Osteoblast (primary cell): Measurements from ENCODE around the gene COL13A1. TPM values are rescaled to one million over a fixed set of nuclear protein-coding genes. Genes with fewer than 3 reads are reported as not detected.

Experiments
- DNase-seq: peaks from one replicate; pipeline ENCODE4 v3.0.0; 2011; ENCODE audit warnings: low spot score, mixed read lengths; ENCODE audit not compliant: insufficient read length; ENCODE audit errors: missing footprints
- H2AFZ ChIP-seq: 2 replicates; pipeline ENCODE4 v1.6.0; 2011; ENCODE audit warnings: mild to moderate bottlenecking, low read length
- H3K27ac ChIP-seq: 2 replicates; pipeline ENCODE4 v1.5.1; 2011; ENCODE audit warnings: mild to moderate bottlenecking, low read depth, low read length, moderate library complexity
- H3K27me3 ChIP-seq: 2 replicates; pipeline ENCODE4 v1.6.0; 2012; ENCODE audit warnings: mild to moderate bottlenecking, control low read depth, inconsistent platforms, low read length, moderate library complexity; ENCODE audit not compliant: insufficient read depth
- H3K36me3 ChIP-seq: 2 replicates; pipeline ENCODE4 v1.5.1; 2011; ENCODE audit warnings: mild to moderate bottlenecking, low read length, control low read depth, moderate library complexity; ENCODE audit not compliant: insufficient read depth
- H3K4me1 ChIP-seq: 2 replicates; pipeline ENCODE4 v1.5.1; 2011; ENCODE audit warnings: mild to moderate bottlenecking, low read length, control low read depth, moderate library complexity; ENCODE audit not compliant: insufficient read depth
- H3K4me2 ChIP-seq: 2 replicates; pipeline ENCODE4 v1.6.0; 2011; ENCODE audit warnings: mild to moderate bottlenecking, low read length; ENCODE audit not compliant: insufficient read depth
- H3K4me3 ChIP-seq: fragments of 200-600 bp; sonication (generic); 3 replicates; pipeline ENCODE4 v1.5.1; 2012; ENCODE audit warnings: mild to moderate bottlenecking, low read length, inconsistent platforms; ENCODE audit not compliant: insufficient read depth
- H3K79me2 ChIP-seq: 2 replicates; pipeline ENCODE4 v1.6.0; 2012; ENCODE audit warnings: mild to moderate bottlenecking, low read length, control low read depth, inconsistent platforms; ENCODE audit not compliant: insufficient read depth
- H3K9me3 ChIP-seq: 2 replicates; pipeline ENCODE4 v1.5.1; 2011; ENCODE audit warnings: low read depth, low read length, control low read depth
- H4K20me1 ChIP-seq: 2 replicates; pipeline ENCODE4 v1.6.0; 2012; ENCODE audit warnings: mild to moderate bottlenecking, low read length, control low read depth; ENCODE audit not compliant: insufficient read depth
- total RNA-seq: library from RNA; depleted of rRNA; stranded (reverse); fragments of >200 nt; gene quantifications from 2 replicates; pipeline ENCODE4 v1.2.3, GENCODE V29; 2012
- TF ChIP-seq, protein P1 (sequence below): IDR thresholded peaks from 2 replicates; pipeline ENCODE4 v1.5.1; 2011; ENCODE audit warnings: mild to moderate bottlenecking, low read depth, low read length, moderate library complexity; ENCODE audit errors: extremely low read depth

The COL13A1 gene
- total RNA-seq, 1 donor = 1.1 TPM

- no peaks in the 10 kb centered on the region for H3K79me2 ChIP-seq
- H3K4me3 ChIP-seq = no peak overlapping the region
- TF ChIP-seq, protein P1, sequence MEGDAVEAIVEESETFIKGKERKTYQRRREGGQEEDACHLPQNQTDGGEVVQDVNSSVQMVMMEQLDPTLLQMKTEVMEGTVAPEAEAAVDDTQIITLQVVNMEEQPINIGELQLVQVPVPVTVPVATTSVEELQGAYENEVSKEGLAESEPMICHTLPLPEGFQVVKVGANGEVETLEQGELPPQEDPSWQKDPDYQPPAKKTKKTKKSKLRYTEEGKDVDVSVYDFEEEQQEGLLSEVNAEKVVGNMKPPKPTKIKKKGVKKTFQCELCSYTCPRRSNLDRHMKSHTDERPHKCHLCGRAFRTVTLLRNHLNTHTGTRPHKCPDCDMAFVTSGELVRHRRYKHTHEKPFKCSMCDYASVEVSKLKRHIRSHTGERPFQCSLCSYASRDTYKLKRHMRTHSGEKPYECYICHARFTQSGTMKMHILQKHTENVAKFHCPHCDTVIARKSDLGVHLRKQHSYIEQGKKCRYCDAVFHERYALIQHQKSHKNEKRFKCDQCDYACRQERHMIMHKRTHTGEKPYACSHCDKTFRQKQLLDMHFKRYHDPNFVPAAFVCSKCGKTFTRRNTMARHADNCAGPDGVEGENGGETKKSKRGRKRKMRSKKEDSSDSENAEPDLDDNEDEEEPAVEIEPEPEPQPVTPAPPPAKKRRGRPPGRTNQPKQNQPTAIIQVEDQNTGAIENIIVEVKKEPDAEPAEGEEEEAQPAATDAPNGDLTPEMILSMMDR = no peak
- H3K9me3 ChIP-seq = no peaks in the 10 kb centered on the region
- H3K36me3 ChIP-seq = no peaks in the 10 kb centered on the region
- no peaks in the 10 kb centered on the region for H3K27me3 ChIP-seq
- peaks cover 18% of the 10 kb centered on the region for H3K4me1 ChIP-seq
- H2AFZ ChIP-seq = no peak overlapping the region
- peak; percentile 79 for DNase-seq
- H3K27ac ChIP-seq = no peak overlapping the region
- H3K4me2 ChIP-seq = no peak overlapping the region
- no peaks in the 10 kb centered on the region for H4K20me1 ChIP-seq
These were observed 74.2 kb downstream of the COL13A1 start for GRCh38 chr10:69875856-69876255.

DNA sequence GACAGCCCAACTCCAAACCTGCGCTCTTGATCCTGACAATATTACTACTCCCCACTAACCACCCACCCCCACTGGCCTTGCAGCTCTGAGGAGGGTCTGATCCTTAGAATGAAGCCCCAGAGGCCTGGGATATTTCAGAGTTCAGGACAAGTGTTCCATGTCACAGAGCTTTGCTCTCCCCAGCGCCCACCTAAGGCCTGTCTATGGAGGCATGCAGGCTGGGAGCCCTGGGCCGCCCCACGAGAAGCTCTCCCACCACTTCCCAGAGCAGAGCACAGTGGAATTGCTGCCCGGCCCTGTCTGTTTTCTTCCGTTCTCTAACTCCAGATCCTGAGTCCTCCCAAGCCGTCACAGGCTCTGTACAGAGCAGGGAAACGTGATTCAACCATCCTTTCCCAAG is 74.6 kb downstream of the COL13A1 start:
- H3K79me2 ChIP-seq = no peaks in the 10 kb centered on the region
- H3K4me3 ChIP-seq = no peak overlapping the region
- H3K9me3 ChIP-seq = no peaks in the 10 kb centered on the region
- DNase-seq = peak; percentile 3
- H3K4me1 ChIP-seq = peaks cover 18% of the 10 kb centered on the region
- H4K20me1 ChIP-seq = no peaks in the 10 kb centered on the region
- no peak overlapping the region for H2AFZ ChIP-seq
- H3K27ac ChIP-seq = no peak overlapping the region
- no peaks in the 10 kb centered on the region for H3K36me3 ChIP-seq
- TF ChIP-seq, protein P1 = no peak
- no peak overlapping the region for H3K4me2 ChIP-seq
- H3K27me3 ChIP-seq = no peaks in the 10 kb centered on the region

- TF ChIP-seq, protein P1 = no peak
- Histone ChIP-seq H3K36me3 (no peaks in the 10 kb centered on the region), H3K4me3 (no peak overlapping the region), H4K20me1 (no peaks in the 10 kb centered on the region), H3K27me3 (no peaks in the 10 kb centered on the region), H3K79me2 (no peaks in the 10 kb centered on the region), H3K27ac (no peak overlapping the region), H3K4me2 (no peak overlapping the region), H3K9me3 (no peaks in the 10 kb centered on the region), H3K4me1 (peaks cover 18% of the 10 kb centered on the region), H2AFZ (no peak overlapping the region)
- DNase-seq = peak; percentile 9
These were observed 75.2 kb downstream of the COL13A1 start for GRCh38 chr10:69876931-69877330.

DNA sequence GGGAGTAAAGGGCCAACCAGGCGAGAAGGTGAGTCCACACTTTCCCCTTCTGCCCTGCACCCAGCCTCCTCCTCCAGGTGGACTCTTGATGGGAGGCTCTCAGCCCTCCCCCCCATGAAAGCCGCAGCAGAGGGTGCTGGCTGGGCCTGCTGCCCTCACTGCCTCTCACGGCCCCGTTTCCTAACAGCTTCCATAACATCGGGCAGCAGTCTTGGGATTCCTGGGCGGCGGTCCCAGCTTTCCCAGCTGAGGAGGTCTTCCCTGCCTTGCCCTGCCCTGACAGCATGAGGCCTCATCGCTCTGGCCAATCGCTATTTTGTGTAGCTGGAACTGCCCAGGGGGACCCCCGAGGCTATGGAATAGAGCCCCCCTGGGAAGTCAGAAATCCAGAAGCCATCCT is 76.3 kb downstream of the COL13A1 start:
- Histone ChIP-seq H3K4me1 (peaks cover 18% of the 10 kb centered on the region), H3K27me3 (no peaks in the 10 kb centered on the region), H3K9me3 (no peaks in the 10 kb centered on the region), H4K20me1 (no peaks in the 10 kb centered on the region), H3K36me3 (no peaks in the 10 kb centered on the region), H3K4me2 (no peak overlapping the region), H3K4me3 (no peak overlapping the region), H3K27ac (no peak overlapping the region), H2AFZ (no peak overlapping the region), H3K79me2 (no peaks in the 10 kb centered on the region)
- TF ChIP-seq, protein P1 = no peak
- peak; percentile 29 for DNase-seq
